ENCODE data around the gene SAXO1. TPM values are rescaled to one million over a fixed set of nuclear protein-coding genes. Genes with fewer than 3 reads are reported as not detected.

Gene SAXO1
- total RNA-seq, 1 donor from 2014 or later, result not detected

- H3K27ac Mint-ChIP-seq (ENCODE audit: unreplicated experiment), result no peak overlapping the region
- no peak for FAIRE-seq
- no peaks in the 10 kb centered on the region for H3K4me1 ChIP-seq (ENCODE audit: insufficient read depth, low read length)
Measured at GRCh38 chr9:19020886-19021455, 12.0 kb downstream of the SAXO1 start.

GRCh38 chr9:19018201-19018600 is 14.8 kb downstream of the SAXO1 start:
- no peak overlapping the region for H3K27ac Mint-ChIP-seq (ENCODE audit: unreplicated experiment)
- H3K36me3 Mint-ChIP-seq (ENCODE audit: low read depth, unreplicated experiment), result no peaks in the 10 kb centered on the region
- no peak for TF ChIP-seq CTCF (IDR thresholded peaks at IDR 0.05; ENCODE audit: insufficient read depth, low read depth, low read length)
- TF ChIP-seq EZH2 (IDR thresholded peaks at IDR 0.05; ENCODE audit: insufficient read depth, low read length), result no peak
- no peak overlapping the region for H3K9ac ChIP-seq (ENCODE audit: low read length)
- no peak overlapping the region for H3K4me2 ChIP-seq (ENCODE audit: low read length)
- no peaks in the 10 kb centered on the region for H3K9me3 ChIP-seq (ENCODE audit: insufficient read depth, low read depth, low read length)
- H3K27me3 Mint-ChIP-seq (ENCODE audit: low read depth, unreplicated experiment), result no peaks in the 10 kb centered on the region
- no peaks in the 10 kb centered on the region for H3K4me1 Mint-ChIP-seq (ENCODE audit: low read depth, unreplicated experiment)
- no peaks in the 10 kb centered on the region for H3K36me3 ChIP-seq (ENCODE audit: insufficient read depth, low read length)
- H3K79me2 ChIP-seq (ENCODE audit: insufficient read depth, low read length), result no peaks in the 10 kb centered on the region
- H3K9me3 Mint-ChIP-seq (ENCODE audit: unreplicated experiment), result peaks cover 9% of the 10 kb centered on the region
- no peak overlapping the region for H2AFZ ChIP-seq (ENCODE audit: low read depth, low read length)
- no peak overlapping the region for H3K27ac ChIP-seq (ENCODE audit: low read depth, low read length)
- no peaks in the 10 kb centered on the region for H3K27me3 ChIP-seq (ENCODE audit: insufficient read depth, low read length)
- H4K20me1 ChIP-seq (ENCODE audit: insufficient read depth, low read length), result no peaks in the 10 kb centered on the region
- FAIRE-seq (no peak), DNase-seq (ENCODE audit: low read depth) (no peak)
- H3K4me3 ChIP-seq (ENCODE audit: insufficient read depth, low read depth, low read length), result no peak overlapping the region
- no peak overlapping the region for H3K4me3 Mint-ChIP-seq (ENCODE audit: unreplicated experiment)
- no peaks in the 10 kb centered on the region for H3K4me1 ChIP-seq (ENCODE audit: insufficient read depth, low read length)

More at GRCh38 chr9:19020886-19021455, 12.0 kb downstream of the SAXO1 start:
- Histone ChIP-seq H3K9me3 (ENCODE audit: insufficient read depth, low read depth, low read length) (no peaks in the 10 kb centered on the region), H3K27me3 (ENCODE audit: insufficient read depth, low read length) (no peaks in the 10 kb centered on the region), H3K4me3 (ENCODE audit: insufficient read depth, low read depth, low read length) (no peak overlapping the region), H3K27ac (ENCODE audit: low read depth, low read length) (no peak overlapping the region), H4K20me1 (ENCODE audit: insufficient read depth, low read length) (no peaks in the 10 kb centered on the region), H3K79me2 (ENCODE audit: insufficient read depth, low read length) (no peaks in the 10 kb centered on the region), H3K36me3 (ENCODE audit: insufficient read depth, low read length) (no peaks in the 10 kb centered on the region), H3K4me2 (ENCODE audit: low read length) (no peak overlapping the region), H3K9ac (ENCODE audit: low read length) (no peak overlapping the region), H2AFZ (ENCODE audit: low read depth, low read length) (no peak overlapping the region)
- no peak for DNase-seq (ENCODE audit: low read depth)
- no peaks in the 10 kb centered on the region for H3K4me1 Mint-ChIP-seq (ENCODE audit: low read depth, unreplicated experiment)
- no peak for TF ChIP-seq CTCF (IDR thresholded peaks at IDR 0.05; ENCODE audit: insufficient read depth, low read depth, low read length)
- TF ChIP-seq EZH2 (IDR thresholded peaks at IDR 0.05; ENCODE audit: insufficient read depth, low read length), result no peak
- H3K9me3 Mint-ChIP-seq (ENCODE audit: unreplicated experiment), result peaks cover 9% of the 10 kb centered on the region
- no peak overlapping the region for H3K4me3 Mint-ChIP-seq (ENCODE audit: unreplicated experiment)
- peaks cover 2% of the 10 kb centered on the region for H3K27me3 Mint-ChIP-seq (ENCODE audit: low read depth, unreplicated experiment)
- H3K36me3 Mint-ChIP-seq (ENCODE audit: low read depth, unreplicated experiment), result no peaks in the 10 kb centered on the region

- H3K79me2 ChIP-seq (ENCODE audit: insufficient read depth, low read length), result no peaks in the 10 kb centered on the region
- Mint-ChIP-seq H3K27me3 (ENCODE audit: low read depth, unreplicated experiment) (no peaks in the 10 kb centered on the region), H3K27ac (ENCODE audit: unreplicated experiment) (no peak overlapping the region), H3K4me1 (ENCODE audit: low read depth, unreplicated experiment) (no peaks in the 10 kb centered on the region), H3K9me3 (ENCODE audit: unreplicated experiment) (no peaks in the 10 kb centered on the region), H3K36me3 (ENCODE audit: low read depth, unreplicated experiment) (no peaks in the 10 kb centered on the region), H3K4me3 (ENCODE audit: unreplicated experiment) (no peak overlapping the region)
- no peaks in the 10 kb centered on the region for H3K4me1 ChIP-seq (ENCODE audit: insufficient read depth, low read length)
- TF ChIP-seq CTCF (IDR thresholded peaks at IDR 0.05; ENCODE audit: insufficient read depth, low read depth, low read length) (no peak), EZH2 (IDR thresholded peaks at IDR 0.05; ENCODE audit: insufficient read depth, low read length) (no peak)
- no peaks in the 10 kb centered on the region for H3K36me3 ChIP-seq (ENCODE audit: insufficient read depth, low read length)
- peaks cover 3% of the 10 kb centered on the region for H3K27me3 ChIP-seq (ENCODE audit: insufficient read depth, low read length)
- DNase-seq (ENCODE audit: low read depth) (no peak), FAIRE-seq (no peak)
- H2AFZ ChIP-seq (ENCODE audit: low read depth, low read length), result no peak overlapping the region
- H3K4me2 ChIP-seq (ENCODE audit: low read length), result no peak overlapping the region
- peaks cover 2% of the 10 kb centered on the region for H3K9me3 ChIP-seq (ENCODE audit: insufficient read depth, low read depth, low read length)
- no peak overlapping the region for H3K27ac ChIP-seq (ENCODE audit: low read depth, low read length)
- H3K4me3 ChIP-seq (ENCODE audit: insufficient read depth, low read depth, low read length), result no peak overlapping the region
- H3K9ac ChIP-seq (ENCODE audit: low read length), result no peak overlapping the region
- H4K20me1 ChIP-seq (ENCODE audit: insufficient read depth, low read length), result no peaks in the 10 kb centered on the region
Measured at GRCh38 chr9:19009391-19009965, 23.5 kb downstream of the SAXO1 start.
